KMS-11 (cell line): Measurements from ENCODE around the gene DDAH1.
"Not testable (repeated sequence)": the region's sequence is repeated elsewhere in the genome, so short reads cannot be mapped to it uniquely, and the experiment has no call there.

ENCODE experiments used
- H2AFZ ChIP-seq: fragments of 200-600 bp; sonication (generic); 2 replicates; pipeline ENCODE4 v1.6.1; 2016; ENCODE audit warnings: antibody characterized with exemption, mixed run types, low read depth
- H3K27ac ChIP-seq: fragments of 200-600 bp; sonication (generic); 2 replicates; pipeline ENCODE4 v1.6.1; 2016; ENCODE audit warnings: mild to moderate bottlenecking, mixed run types
- H3K27me3 ChIP-seq: fragments of 200-600 bp; sonication (generic); 2 replicates; pipeline ENCODE4 v1.6.1; 2017; ENCODE audit warnings: mild to moderate bottlenecking, low read depth, mixed run types, moderate library complexity; ENCODE audit not compliant: insufficient read depth
- H3K36me3 ChIP-seq: fragments of 200-600 bp; sonication (generic); 2 replicates; pipeline ENCODE4 v1.6.1; 2017; ENCODE audit warnings: mild to moderate bottlenecking, mixed run types; ENCODE audit not compliant: insufficient read depth
- H3K4me1 ChIP-seq: fragments of 200-600 bp; sonication (generic); 2 replicates; pipeline ENCODE4 v1.6.1; 2016; ENCODE audit warnings: mild to moderate bottlenecking, low read depth, mixed run types; ENCODE audit not compliant: poor library complexity, severe bottlenecking
- H3K4me2 ChIP-seq: fragments of 200-600 bp; sonication (generic); 2 replicates; pipeline ENCODE4 v1.7.0; 2016; ENCODE audit warnings: mild to moderate bottlenecking, mixed run types
- H3K4me3 ChIP-seq: fragments of 200-600 bp; sonication (generic); IDR thresholded peaks from 2 replicates; pipeline ENCODE4 v1.6.1; 2017; ENCODE audit warnings: low read depth, low read length, mixed read lengths; ENCODE audit not compliant: insufficient read depth
- H3K79me2 ChIP-seq: fragments of 200-600 bp; sonication (generic); 2 replicates; pipeline ENCODE4 v1.6.1; 2016; ENCODE audit warnings: low read depth, mixed run types; ENCODE audit not compliant: insufficient read depth
- H3K9ac ChIP-seq: fragments of 200-600 bp; sonication (generic); 2 replicates; pipeline ENCODE4 v1.6.1; 2016; ENCODE audit warnings: mild to moderate bottlenecking, mixed run types
- H4K20me1 ChIP-seq: fragments of 200-600 bp; sonication (generic); 2 replicates; pipeline ENCODE4 v1.6.1; 2016; ENCODE audit warnings: mild to moderate bottlenecking, mixed run types; ENCODE audit not compliant: insufficient read depth
- TF ChIP-seq, protein P1 (sequence below): fragments of 200-600 bp; sonication (generic); conservative IDR thresholded peaks from 2 replicates; pipeline ENCODE4 v1.6.1; 2017; ENCODE audit warnings: low read depth, mild to moderate bottlenecking, antibody characterized with exemption, low read length, moderate library complexity, mixed read lengths

The DDAH1 gene

DNA sequence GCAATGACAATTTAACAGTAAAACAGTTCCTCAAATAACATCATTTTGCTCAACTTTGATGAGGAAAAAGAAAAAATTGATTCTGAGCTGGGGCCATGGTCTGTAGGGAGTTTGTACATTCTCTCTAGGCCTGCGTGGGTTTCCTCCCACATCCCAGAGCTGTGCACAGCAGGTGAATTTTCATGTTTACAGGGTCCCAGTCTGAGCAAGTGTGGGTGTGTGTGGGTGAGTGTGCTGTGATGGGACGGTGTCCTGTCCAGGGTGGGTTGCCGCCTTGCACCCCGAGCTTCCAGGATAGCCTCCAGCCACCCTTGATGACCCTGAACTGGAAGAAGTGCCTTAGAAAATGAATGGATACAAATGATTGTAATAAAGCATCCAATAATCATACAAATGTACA lies 112.9 kb downstream of the DDAH1 start:
- no peak overlapping the region for H2AFZ ChIP-seq
- H4K20me1 ChIP-seq = no peaks in the 10 kb centered on the region
- TF ChIP-seq, protein P1, sequence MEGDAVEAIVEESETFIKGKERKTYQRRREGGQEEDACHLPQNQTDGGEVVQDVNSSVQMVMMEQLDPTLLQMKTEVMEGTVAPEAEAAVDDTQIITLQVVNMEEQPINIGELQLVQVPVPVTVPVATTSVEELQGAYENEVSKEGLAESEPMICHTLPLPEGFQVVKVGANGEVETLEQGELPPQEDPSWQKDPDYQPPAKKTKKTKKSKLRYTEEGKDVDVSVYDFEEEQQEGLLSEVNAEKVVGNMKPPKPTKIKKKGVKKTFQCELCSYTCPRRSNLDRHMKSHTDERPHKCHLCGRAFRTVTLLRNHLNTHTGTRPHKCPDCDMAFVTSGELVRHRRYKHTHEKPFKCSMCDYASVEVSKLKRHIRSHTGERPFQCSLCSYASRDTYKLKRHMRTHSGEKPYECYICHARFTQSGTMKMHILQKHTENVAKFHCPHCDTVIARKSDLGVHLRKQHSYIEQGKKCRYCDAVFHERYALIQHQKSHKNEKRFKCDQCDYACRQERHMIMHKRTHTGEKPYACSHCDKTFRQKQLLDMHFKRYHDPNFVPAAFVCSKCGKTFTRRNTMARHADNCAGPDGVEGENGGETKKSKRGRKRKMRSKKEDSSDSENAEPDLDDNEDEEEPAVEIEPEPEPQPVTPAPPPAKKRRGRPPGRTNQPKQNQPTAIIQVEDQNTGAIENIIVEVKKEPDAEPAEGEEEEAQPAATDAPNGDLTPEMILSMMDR = no peak
- no peak overlapping the region for H3K4me2 ChIP-seq
- H3K27me3 ChIP-seq = no peaks in the 10 kb centered on the region
- H3K4me3 ChIP-seq = no peak overlapping the region
- no peaks in the 10 kb centered on the region for H3K79me2 ChIP-seq
- no peaks in the 10 kb centered on the region for H3K4me1 ChIP-seq
- no peak overlapping the region for H3K9ac ChIP-seq
- no peak overlapping the region for H3K27ac ChIP-seq
- H3K36me3 ChIP-seq = no peaks in the 10 kb centered on the region

DNA sequence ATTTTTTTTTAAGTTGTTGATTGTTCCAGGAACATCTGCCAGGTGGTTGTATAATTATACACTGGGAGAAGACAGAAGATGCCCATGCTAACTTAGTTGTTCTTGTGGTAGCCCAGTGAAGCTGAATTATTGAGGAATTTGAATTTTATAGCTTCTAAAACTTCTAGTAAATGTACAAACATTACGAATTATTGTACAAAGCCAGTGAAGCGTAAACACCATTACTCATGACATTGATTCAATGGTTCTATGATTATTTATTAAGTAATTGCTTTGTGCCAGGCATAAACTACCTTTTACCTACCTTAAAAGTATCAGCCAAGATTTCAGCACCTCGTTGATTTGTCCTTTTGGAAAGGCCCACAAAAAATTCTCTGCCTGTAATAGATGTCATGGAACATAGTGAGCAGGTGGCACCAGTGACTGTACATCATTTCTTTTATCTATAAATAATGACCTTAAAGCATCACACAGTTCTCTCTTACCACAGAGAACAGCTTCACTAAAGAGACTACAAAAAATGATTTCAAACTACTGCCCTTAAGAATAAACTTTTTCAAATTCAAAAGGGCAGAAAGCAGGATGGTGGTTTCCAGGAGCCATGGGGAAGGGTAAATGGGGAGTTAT lies 113.6 kb downstream of the DDAH1 start:
- Histone ChIP-seq H3K4me1 (no peaks in the 10 kb centered on the region), H3K27ac (no peak overlapping the region), H4K20me1 (no peaks in the 10 kb centered on the region), H3K27me3 (no peaks in the 10 kb centered on the region), H2AFZ (no peak overlapping the region), H3K4me2 (no peak overlapping the region), H3K36me3 (no peaks in the 10 kb centered on the region), H3K79me2 (no peaks in the 10 kb centered on the region), H3K4me3 (no peak overlapping the region), H3K9ac (no peak overlapping the region)
- TF ChIP-seq, protein P1 = no peak

DNA sequence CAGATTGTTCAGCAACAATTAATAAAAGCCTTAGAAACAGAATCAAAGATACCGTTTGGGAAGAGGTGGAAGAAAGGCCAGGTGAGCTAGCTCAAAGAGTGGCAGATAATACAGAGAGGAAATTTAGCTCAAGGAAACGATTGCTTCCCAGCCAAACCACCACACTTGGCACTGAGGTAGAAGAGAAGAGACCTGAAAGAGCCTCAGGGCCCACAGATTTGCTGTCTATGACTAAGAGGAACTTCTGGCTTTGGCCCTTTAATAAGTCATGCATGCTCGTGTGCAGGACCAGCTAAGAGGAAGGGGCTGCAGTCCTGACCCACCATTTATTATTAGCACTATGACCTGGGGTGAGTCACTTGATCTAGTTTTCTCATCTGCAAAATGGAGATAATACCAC lies 115.7 kb downstream of the DDAH1 start:
- H3K9ac ChIP-seq = no peak overlapping the region
- H3K36me3 ChIP-seq = no peaks in the 10 kb centered on the region
- H3K4me3 ChIP-seq = no peak overlapping the region
- no peaks in the 10 kb centered on the region for H4K20me1 ChIP-seq
- no peak overlapping the region for H3K27ac ChIP-seq
- TF ChIP-seq, protein P1 = no peak
- H3K79me2 ChIP-seq = no peaks in the 10 kb centered on the region
- no peak overlapping the region for H2AFZ ChIP-seq
- no peaks in the 10 kb centered on the region for H3K4me1 ChIP-seq
- H3K27me3 ChIP-seq = no peaks in the 10 kb centered on the region
- H3K4me2 ChIP-seq = no peak overlapping the region

DNA sequence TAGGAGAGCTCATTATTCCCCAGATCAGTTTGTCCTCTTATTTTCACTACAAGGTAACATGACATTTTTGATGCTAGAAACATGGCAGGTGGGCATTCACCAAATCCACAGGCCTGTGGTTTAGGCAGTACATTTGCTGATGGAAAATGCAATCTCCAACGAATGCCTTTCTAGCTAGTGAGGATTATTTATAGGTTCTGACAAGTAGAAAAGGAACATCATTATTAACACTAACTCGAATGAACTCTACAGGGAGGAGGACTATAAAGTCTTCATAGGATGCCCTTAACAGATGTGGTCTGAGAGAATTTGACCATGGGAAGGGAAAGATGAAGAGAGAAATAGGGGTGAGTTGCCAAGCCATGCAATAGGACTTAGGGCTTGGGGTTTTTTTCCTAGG lies 117.1 kb downstream of the DDAH1 start:
- H3K4me1 ChIP-seq = no peaks in the 10 kb centered on the region
- no peak overlapping the region for H3K4me2 ChIP-seq
- no peaks in the 10 kb centered on the region for H3K79me2 ChIP-seq
- H3K36me3 ChIP-seq = no peaks in the 10 kb centered on the region
- TF ChIP-seq, protein P1 = no peak
- no peak overlapping the region for H2AFZ ChIP-seq
- no peak overlapping the region for H3K4me3 ChIP-seq
- H3K27ac ChIP-seq = no peak overlapping the region
- no peak overlapping the region for H3K9ac ChIP-seq
- no peaks in the 10 kb centered on the region for H4K20me1 ChIP-seq
- no peaks in the 10 kb centered on the region for H3K27me3 ChIP-seq

DNA sequence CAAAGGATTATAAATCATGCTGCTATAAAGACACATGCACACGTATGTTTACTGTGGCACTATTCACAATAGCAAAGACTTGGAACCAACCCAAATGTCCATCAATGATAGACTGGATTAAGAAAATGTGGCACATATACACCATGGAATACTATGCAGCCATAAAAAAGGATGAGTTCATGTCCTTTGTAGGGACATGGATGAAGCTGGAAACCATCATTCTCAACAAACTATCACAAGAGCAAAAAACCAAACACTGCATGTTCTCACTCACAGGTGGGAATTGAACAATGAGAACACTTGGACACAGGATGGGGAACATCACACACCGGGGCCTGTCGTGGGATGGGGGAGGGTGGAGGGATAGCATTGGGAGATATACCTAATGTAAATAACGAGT lies 117.7 kb downstream of the DDAH1 start:
- not testable (repeated sequence) for H4K20me1 ChIP-seq, H3K36me3 ChIP-seq, H3K79me2 ChIP-seq, H3K9ac ChIP-seq, H3K4me3 ChIP-seq, H3K4me1 ChIP-seq, H2AFZ ChIP-seq, H3K4me2 ChIP-seq, H3K27me3 ChIP-seq, H3K27ac ChIP-seq
